Left renal cortex interstitium (tissue), 4 donors: ENCODE data around the gene CNTN5. TPM values are rescaled to one million over a fixed set of nuclear protein-coding genes. Genes with fewer than 3 reads are reported as not detected.
"Not testable (repeated sequence)": the region's sequence is repeated elsewhere in the genome, so short reads cannot be mapped to it uniquely, and the experiment has no call there.

Experiments
- DNase-seq, 4 donors: peaks; one replicate each; pipeline ENCODE4 v3.0.0-alpha.2; 2013; ENCODE audit warnings: low read depth in 4 of 4, low spot score in 2 of 4, missing footprints in 1 of 4
- polyA plus RNA-seq, 4 donors: library from polyadenylated mRNA; unstranded; fragments of 120-200 nt; gene quantifications; one replicate each; pipeline ENCODE4 v1.2.1, GENCODE V29; 2013; ENCODE audit not compliant: insufficient read length in 4 of 4

Gene CNTN5
- polyA plus RNA-seq, 4 donors: 19.3 to 23.3 (median 20.7) TPM

DNA sequence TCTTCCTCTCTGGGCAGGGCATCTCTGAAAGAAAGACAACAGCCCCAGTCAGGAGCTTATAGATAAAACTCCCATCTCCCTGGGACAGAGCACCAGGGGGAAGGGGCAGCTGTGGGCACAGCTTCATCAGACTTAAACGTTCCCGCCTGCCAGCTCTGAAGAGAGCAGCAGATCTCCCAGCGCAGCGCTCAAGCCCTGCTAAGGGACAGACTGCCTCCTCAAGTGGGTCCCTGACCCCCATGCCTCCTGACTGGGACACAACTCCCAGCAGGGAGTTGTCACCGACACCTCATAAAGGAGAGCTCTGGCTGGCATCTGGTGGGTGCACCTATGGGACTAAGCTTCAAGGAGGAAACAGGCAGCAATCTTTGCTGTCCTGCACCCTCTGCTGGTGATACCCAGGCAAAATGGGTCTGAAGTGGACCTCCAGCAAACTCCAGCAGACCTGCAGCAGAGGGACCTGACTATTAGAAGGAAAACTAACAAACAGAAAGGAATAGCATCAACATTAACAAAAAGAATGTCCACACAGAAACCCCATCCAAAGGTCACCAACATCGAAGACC is 1236.6 kb downstream of the CNTN5 start:
- not testable (repeated sequence) for DNase-seq

DNA sequence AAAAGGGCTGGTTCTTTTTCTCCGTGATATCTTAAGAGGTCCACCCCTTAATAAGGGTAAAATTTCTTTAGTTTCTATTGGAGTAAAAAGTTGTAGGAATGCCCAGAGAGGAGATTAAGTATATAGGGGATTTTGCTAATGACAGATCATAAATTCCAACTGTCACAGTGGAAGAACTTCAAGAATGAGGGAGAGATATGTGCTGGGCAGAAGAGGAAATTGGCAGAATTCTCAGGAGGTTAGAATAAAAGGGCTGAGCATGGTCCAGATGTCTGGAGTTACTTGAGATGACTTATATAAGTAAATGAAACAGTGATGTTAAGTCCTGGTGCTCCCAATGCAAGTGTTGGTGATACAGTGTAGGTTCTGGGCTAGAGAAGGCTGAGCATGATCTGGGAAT is 1248.8 kb downstream of the CNTN5 start:
- no peak for DNase-seq

GRCh38 chr11:100273066-100273815 is 1252.5 kb downstream of the CNTN5 start:
- no peak for DNase-seq

DNA sequence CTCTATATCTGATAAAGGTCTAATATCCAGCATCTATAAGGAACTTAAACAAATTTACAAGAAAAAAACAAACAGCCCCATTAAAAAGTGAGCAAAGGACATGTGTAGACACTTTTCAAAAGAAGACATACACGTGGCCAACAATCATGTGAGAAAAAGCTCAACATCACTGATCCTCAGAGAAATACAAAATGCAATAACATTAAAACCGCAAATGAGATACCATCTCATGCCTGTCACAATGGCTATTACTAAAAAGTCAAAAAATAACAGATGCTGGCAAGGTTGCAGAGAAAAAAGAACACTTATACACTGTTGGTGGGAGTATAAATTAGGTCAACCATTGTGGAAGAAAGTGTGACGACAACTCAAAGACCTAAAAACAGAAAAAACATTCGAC is 1253.7 kb downstream of the CNTN5 start:
- not testable (repeated sequence) for DNase-seq

DNA sequence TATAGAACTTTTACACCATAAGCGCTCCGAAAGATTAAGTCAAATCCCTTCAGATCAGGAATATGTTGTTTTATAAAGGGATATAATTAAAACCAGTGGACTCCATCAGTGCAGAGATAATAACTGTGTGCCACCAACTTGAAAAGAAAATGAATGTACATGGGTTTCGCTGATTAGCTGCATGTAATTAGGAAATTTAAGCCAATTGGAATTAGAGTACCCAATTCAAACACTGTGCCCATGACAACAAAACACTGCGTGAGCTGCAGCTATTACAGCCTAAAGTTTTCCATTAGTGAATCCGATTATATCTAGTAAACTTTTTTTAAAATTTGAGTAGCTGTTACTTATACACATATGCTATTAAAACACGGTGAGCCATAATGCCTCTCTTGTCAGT is 1274.0 kb downstream of the CNTN5 start:
- DNase-seq: no peak

- DNase-seq: no peak
These were observed 1275.4 kb downstream of the CNTN5 start for GRCh38 chr11:100296051-100296679.

DNA sequence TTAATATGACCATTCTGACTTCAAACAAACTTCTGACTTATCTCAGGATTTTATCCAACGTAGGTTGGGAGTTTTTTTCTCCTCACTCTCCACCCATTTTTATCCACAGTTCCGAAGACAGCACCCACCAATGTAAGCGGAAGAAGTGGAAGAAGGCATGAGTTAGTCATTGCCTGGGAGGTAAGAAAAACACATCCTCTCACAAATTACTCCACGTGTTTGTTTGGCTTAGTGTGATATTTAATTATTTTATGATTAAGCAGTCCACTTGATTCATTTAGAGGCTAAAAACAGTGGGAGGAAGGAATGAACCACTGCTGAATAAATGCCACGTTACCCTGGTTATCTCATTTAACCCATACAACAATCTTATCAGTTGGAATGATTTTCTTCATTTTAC is 1276.8 kb downstream of the CNTN5 start:
- DNase-seq: no peak

GRCh38 chr11:100302824-100303223 is 1282.1 kb downstream of the CNTN5 start:
- DNase-seq: no peak

GRCh38 chr11:100303897-100304296 is 1283.1 kb downstream of the CNTN5 start:
- DNase-seq: no peak

- no peak for DNase-seq
These were observed 1287.5 kb downstream of the CNTN5 start for GRCh38 chr11:100308202-100308601.

- DNase-seq: no peak
These were observed 1295.2 kb downstream of the CNTN5 start for GRCh38 chr11:100315946-100316345.

- no peak for DNase-seq
These were observed 1296.2 kb downstream of the CNTN5 start for GRCh38 chr11:100316952-100317351.

DNA sequence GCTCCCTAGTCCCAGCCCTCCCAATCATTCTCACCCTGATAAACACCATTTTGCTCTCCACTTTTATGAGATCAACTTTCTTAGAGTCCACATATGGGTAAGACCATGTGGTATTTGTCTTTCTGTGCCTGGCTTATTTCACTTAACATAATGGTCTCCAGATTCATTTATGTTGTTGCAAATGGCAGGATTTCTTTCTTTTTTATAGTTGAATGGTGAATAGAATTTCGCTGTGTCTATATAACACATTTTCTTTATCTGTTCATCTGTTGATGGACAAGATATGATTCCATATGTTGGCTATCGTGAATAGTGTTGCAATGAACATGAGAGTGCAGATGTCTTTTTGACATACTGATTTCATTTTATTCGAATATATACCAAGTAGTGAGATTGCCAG is 1298.9 kb downstream of the CNTN5 start:
- no peak for DNase-seq

DNA sequence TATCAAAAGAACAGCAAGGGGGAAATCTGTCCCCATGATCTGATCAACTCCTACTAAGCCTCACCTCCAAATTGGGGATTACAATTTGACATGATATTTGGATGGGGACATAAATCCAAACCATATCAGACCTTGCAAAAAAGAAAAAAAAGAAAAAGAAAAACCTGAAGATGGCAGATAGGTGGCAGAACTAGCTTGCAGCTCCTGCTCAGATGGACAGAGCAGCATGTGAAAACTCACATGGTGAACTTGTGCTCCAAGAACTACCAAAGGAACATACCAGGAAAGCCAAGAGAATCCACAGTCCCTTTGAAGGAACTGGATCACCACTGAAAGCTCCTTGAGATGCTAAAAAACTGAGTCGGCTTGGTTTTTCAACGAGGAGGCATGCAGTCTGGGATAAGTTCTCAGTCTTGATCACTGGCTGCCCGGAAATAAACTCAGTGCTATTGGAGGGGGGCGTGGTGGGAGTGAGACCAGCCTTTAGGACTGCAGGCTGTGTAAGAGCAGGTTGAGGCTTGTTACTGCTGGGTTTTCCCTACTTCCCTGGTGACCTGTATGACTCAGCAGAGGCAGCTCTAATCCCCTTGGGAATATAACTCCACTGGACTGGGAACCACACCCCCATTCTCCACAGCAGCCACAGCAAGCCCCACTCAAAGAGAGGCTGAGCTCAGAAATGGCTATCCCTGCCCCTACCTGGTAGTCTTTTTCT is 1308.0 kb downstream of the CNTN5 start:
- no peak for DNase-seq

- DNase-seq: no peak
These were observed 1308.6 kb downstream of the CNTN5 start for GRCh38 chr11:100329352-100329751.

DNA sequence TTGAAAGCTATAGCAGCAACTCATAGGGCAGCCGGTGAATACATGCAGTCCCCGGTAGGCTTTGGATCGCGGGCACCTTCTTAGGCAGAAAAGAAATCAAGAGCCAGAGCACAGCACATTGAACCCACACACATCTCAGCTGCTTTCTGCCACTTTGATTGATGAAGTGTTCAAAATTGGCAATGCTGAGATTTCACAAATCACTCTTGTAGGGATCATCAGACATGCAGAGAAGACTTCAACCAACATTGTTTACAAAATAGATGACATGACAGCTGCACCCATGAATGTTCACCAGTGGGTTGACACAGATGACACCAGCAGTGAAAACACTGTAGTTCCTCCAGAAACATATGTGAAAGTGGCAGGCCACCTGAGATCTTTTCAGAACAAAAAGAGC is 1316.1 kb downstream of the CNTN5 start:
- DNase-seq: no peak

DNA sequence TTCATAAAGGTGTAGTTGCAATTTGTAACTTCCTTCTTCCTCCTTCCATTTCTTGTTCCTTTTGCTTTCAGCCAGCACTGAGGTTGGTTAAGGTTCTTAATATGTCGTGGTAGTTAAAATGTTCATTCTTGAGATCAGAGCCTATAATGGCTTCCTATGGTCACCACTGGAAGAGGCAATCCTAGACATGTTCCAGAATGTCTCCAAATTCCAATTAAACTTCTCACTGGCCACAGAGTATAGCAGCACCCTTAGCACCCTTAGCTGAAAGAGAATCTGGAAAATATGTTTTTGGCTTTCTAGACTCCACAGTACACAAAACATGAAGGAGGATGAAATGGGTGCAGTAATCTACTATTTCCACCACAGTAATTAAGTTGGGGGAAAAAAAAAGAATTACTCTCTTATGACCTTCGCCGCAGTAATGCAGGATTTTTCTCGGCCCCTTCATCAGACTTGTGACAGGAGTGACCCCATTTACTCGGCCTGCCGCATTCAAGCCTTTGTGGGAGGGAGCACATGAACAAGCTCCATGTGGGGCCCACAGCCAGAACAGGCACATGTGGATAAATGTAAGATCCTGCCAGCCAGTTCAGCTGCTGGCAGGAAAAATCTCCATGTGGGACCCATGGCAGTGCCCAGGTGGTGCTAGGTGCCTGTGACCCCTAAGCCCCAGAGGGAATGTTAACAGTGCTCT is 1317.5 kb downstream of the CNTN5 start:
- no peak for DNase-seq

DNA sequence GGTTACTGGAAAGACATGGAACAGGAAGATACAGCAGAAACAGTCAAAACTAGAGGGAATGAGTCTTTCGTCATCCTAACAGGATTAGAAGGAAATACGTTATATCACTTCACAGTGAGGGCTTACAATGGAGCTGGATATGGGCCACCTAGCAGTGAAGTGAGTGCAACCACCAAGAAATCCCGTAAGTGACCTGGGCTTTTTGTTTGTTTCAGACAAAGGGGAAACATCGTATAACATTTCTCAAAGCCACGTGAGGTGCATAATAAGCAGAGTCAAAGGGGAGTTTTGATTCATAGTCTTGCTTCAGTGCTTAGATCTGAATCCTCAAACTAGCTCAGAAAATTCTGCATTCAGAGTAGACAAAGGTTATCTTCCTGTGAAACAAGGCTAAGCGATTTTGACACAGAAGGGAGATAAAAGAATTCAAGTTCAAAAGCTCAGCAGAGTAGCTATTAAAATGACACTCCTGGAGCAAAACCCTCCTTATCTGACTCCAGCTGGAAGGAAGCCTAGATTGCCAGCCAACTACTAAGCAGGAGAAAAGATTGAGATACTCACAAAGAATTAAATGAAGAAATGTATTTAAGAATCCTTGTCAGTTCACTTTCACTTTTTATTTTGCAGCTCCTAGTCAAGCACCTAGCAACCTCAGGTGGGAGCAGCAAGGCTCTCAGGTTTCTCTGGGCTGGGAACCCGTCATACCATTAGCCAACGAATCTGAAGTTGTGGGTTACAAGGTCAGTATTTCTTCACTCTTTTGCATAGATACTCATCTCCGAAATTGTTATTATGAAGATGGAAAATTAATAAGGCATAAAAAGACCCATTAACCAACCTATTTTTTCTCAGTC is 1319.9 kb downstream of the CNTN5 start:
- DNase-seq: peak in 2 of 4 donors; percentile 18 to 37

DNA sequence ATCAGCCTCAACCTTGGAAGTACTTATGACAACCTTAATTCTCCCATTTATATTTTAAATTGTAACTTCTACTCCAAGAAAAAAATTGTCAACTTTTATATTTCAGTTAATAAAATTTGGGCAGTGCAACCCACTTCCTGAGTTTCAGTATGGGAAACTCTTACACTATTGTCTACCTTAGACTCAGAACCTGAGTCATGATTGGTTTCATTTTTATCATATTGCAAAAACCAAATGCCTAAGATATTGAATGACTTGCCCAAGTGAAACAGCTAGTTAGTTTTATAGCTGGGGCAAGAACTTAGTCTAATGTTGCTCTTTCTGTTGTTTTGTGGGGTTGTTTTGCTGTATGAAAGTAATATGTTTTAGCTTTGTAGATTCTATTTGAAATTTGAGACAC is 1332.3 kb downstream of the CNTN5 start:
- no peak for DNase-seq

DNA sequence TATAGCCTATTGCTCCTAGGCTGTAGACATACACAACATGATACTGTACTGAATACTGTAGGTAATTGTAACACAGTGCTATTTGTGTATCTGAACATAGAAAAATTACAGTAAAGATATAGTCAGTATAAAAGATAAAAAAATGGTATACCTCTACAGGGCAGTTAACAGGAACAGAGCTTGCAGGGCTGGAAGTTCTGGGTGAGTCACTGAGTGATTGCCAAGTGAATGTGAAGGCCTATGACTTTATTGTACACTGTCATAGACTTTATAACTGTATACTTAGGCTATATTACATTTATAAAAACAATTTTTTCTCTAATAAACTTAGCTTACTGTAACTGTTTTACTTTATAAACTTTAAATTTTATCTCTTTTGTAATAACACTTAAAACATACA is 1334.0 kb downstream of the CNTN5 start:
- DNase-seq: no peak
